NOMO-1 treated with dmso at 0.1 percent for 144 hours (cell line): ENCODE results near the gene TRIP12.
"Not testable (repeated sequence)": the region's sequence is repeated elsewhere in the genome, so short reads cannot be mapped to it uniquely, and the experiment has no call there.

Source experiments
- DNase-seq: peaks from one replicate; lab custom pipeline; 2025; ENCODE audit not compliant: unreplicated experiment; lab: John Stamatoyannopoulos, UW

The TRIP12 gene

DNA sequence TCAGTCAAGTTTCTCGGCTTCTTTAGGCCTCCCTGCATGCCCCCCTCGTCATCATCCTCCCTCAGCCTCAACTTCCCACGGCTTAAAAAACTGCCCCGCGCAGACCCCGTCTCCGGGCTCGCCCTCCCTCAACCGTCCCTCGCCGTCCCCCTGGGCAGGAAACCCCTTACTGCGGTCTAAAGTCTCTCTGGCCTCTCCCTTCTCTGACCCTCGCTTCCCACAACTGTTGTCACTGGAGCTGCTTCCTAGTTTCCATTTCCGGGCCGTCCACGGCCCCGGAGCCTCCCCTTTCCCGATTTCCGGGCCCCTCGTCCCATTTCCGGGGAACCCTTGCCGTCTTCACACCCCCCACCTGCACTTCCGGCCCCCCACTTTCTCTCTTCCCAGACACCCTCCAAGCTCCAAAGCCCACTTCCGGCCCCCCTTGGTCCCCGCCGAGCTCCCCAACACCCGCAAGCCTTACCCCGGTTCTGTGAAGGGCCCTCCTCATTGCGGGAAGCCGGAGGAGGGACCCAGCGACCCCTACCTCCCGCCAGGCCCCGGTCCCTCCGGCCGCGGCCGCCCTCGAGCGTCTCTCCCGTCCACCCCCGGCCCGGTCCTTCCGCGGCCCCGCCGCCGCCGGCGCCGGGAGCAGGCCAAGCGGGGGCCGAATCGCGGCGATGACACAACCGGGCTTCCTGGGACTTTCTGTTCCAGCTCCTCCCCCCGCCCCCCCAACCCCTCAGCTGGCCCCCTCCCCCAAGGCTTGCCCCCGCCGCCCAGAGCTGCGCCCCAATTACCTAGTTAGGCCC, 513 bp downstream of the TRIP12 start:
- DNase-seq, result no peak

DNA sequence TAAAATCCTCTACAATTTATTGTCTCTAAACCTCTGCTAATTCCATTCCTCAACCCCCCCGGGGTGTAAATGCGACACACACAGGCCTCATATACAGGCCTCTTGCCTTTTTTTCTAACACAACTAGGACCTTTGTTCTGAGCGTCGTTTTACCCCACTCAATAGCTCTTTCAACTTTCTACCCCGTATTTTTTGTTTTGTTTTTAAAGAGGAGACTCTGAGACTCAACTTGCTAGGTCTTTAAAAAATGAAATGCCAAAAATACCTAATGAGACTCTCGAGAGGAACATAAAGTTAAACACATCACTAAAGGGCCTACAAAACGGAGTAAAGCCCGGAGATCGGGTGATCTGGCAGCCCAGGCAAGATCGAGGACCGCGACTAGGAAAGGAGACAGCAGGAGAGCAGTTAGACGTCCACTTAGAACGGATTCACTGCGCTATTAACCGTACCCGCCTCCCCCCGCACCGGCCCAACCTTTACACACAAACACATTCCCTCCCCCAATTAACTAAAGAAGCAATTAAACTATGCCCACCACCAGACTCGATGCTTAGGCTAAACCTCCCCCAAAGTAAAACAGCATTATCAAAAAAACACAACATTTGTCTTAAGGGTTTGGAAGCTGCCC, 1.7 kb downstream of the TRIP12 start:
- DNase-seq, result no peak

DNA sequence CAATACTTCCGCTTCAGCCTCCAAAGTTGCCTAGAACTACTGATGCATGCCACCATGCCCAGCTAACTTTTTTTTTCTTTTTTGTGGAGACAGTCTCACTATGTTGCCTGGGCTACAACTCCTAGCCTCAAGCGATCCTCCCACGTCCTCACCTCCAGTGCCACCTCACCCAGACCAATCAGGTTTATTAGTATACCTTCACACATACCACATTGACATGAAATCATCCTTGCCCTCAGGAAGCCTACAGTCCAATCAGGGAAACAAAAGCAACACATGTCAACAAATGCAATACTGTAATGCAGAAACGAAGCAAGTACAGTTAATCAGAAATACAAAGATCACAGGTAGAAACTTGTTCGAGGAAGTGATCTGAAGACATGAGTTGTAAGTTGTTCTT, 4.0 kb downstream of the TRIP12 start:
- DNase-seq, result no peak

DNA sequence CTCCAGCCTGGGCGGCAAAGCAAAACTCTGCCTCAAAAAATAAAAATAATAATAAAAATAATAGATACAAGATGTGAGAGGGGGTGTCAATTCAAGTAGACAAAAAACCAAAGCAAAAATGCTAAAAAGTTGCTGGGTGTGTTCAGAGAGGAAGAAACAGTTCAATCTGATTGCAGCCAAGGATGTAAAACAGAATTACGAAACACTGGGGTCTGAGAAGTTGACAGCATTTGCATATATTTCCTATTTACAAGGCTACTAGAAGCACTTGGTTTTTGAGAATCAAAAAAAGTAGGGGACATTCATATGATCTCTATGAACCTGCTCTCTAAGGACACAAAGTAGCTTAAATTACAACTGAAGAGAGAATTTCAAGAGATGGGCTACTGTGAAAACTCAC, 7.6 kb downstream of the TRIP12 start:
- DNase-seq, result peak; percentile 11

DNA sequence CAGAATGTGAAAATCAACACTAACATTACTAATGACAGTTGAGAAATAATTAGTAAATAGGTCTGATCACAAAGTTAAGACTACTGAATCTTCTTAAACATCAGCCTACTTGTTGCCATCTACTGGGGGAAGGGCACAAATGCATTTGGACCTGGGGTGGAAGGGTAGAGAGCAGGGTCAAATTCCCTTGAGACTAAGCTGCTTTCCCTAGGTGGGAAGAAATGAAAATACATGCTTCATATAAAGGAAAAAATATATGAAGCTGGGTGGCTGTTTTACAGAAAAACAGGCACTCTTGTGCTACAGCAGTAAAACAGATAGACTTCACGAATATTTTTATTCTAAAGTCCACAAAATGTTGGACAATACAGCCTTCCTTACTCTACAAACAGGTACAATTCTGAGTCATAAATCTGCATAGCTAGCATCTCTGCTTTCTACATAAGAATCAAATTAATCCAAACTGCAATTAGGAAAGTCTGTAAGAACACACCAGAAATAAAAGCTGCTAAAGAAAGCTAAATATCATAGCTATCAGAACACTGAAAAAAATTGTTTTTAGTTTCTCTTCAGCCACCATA, 10.9 kb downstream of the TRIP12 start:
- DNase-seq, result no peak

DNA sequence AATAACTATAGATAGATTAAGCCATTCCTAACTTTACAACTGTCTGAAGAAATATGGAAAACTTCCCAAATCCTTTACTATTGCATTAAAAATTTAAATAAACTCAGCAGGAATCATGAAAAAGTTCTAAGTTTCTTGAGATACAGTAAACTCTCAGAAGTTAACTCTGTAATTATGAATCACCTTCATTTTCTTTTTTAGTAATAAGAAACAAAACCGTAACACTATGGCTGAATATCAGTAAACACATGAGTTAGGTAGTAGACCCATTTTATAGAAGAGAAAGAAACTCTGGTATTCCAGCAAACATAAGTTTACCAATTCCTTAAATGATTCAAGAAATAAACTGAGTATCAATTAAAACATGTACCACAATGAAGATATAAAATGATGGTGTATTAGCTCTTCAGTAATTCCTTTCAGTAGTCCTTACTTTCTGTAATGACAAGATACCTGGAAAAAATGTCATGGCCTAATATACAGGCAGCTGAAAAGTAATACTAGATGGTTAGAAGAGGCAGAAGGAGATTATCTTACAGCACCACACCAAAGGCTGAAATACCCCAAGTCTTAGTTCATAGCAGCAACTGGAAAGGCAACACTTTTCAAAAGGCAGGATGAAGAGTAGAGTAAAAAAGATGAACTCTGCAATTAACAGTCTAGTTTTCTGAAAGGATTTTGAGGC, 11.5 kb downstream of the TRIP12 start:
- DNase-seq, result no peak

DNA sequence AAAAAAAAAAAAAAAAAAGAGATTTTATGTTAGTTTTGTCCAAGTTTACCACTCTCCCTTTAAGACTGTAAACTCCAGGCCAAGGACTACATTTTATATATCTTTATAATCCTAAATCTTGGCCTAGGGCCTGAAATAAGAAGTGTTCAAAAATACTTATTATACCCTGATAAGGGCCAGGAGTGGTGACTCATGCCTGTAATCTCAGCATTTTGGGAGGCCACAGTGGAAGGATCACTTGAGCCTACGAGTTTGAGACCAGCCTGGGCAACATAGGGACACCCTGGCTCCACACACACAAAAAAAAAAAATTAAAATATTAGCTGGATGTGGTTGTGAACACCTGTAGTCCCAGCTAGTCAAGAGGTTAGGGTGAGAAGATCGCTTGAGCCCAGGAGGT, 12.7 kb downstream of the TRIP12 start:
- DNase-seq, result no peak

DNA sequence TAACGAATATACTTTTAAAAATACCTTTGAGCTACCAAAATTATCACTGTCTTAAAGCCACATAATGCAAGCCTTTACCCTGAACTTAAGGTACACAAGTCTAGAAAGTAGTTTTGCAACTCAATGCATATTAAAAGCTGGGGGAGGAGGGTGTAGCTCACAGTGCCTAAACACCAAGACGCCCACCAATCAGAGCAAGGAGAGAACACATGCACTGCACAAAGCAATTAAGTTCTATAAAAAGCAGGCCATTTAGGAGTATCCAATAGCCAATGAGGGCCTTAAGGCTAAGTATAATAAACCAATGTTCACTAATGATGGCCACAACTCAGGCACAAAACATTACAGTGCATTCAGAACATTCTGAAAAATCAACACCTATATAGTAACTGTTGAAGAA, 16.2 kb downstream of the TRIP12 start:
- no peak for DNase-seq

DNA sequence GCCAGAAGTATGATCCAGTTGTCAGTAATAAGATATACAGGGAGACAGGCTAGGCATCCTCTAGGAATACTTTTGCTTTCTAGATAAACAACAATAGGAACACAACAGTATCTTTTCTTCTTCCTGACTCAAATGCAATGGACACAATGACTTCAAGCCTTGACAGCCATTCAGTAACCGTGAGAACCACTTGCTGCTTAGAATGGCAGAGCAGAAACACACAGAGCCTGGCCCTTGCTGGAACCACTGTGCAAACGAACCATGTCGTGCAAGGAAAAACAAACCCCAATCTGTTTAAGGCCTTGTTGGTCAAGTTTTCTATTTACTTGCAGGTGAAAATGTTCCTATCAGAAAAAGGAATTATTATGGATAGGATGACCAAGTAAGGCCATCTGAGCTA, 18.8 kb downstream of the TRIP12 start:
- DNase-seq, result no peak

DNA sequence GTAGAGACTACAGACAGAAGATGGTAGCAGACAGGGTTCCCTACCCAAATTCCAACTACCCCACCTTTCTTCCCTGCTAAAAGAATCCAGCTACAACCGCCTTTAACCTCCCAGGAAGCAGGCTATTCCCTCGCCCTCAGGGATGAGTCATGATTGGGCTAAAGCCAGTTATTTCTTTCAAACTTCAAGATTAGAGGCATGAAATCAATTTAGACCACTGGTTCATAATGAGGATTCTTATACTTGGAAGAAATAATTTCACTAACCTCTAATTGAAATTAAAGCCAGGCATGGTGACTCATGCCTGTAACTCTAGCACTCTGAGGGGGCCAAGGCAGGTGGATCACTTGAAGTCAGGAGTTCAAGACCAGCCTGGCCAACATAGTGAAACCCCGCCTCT, 20.0 kb downstream of the TRIP12 start:
- no peak for DNase-seq

DNA sequence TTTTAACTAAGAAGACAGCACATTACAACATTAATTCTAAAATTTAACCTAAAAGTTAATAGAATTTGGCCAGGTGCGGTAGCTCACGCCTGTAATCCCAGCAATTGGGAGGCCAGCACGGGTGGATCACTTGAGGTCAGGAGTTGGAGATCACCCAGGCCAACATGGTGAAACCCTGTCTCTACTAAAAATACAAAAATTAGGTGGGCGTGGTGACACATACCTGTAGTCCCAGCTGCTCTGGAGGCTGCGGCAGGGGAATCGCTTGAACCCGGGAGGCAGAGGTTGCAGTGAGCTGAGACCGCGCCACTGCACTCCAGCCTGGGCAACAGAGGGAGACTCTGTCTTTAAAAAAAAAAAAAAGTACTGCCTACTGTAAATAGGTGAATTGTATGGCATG, 21.3 kb downstream of the TRIP12 start:
- not testable (repeated sequence) for DNase-seq

DNA sequence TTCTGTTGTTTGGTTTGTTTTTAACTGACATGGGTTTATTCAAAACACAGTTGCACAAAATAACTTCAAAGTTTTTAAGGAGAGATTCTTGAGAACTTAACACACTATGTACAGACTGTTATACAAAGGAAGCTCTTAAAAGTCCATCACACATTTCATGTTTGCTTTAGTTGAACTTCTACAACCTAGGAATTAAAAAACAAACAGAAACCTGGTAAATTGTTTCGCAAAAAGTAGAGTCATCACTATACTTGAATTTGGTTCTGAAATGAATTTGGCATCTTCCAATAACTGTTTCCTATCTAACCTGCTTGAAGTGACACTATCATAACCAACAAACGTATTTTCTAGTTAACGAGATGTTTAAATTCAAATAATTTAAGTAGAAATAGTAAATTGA, 21.8 kb downstream of the TRIP12 start:
- no peak for DNase-seq

DNA sequence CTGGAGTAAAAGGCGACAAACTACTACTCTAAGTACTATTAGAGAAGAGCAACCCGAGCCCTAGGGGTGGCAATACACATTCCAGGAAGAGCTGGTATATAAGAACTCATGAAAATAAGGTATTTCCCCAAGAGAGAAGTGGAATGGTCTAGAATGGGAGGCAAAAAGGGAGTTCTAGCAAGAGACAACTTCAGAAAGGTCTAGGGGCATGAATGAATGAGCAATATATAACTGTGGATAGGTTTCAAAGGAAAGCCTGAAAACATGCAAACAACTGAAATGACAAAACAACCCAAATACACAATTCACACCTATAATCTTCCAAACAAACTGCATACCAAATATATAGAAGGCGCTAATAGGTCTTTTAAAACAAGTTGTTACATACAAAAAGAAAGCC, 22.2 kb downstream of the TRIP12 start:
- no peak for DNase-seq

DNA sequence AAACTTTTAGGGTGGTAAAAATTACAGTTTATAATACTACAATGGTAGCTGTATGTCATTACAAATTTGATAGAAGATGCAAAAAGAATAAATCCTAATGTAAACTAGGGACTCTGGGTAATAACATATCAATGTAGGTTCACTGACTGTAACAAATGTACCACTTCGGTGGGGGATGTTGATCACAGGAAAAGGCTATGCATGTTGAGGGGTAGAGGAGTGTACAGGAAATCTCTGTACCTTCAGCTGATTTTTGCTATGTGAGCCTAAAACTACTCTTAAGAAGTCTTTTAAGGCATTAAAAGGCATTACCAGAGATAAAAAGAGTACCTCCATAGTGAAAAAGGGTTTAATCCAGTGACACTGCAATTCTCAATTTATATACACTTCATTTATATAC, 25.0 kb downstream of the TRIP12 start:
- no peak for DNase-seq

DNA sequence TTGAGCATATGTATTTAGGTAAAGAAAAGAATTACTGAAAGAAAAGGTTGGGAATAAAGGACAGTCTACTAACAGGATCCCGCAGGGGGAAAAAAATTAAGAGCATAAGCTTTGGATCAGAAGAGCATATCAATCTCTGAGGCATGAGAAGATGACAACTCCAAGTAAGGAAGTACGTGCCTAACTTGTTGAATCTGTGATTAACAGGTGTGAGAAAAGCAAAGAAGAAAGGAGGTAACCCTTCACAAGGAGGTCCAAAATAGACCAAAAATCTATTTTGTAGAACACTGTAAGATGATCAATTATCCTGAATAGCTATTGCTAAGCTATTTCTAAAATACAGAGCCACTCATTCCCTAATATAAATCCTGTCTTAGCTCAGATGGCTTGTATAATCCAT, 32.8 kb downstream of the TRIP12 start:
- DNase-seq, result no peak

DNA sequence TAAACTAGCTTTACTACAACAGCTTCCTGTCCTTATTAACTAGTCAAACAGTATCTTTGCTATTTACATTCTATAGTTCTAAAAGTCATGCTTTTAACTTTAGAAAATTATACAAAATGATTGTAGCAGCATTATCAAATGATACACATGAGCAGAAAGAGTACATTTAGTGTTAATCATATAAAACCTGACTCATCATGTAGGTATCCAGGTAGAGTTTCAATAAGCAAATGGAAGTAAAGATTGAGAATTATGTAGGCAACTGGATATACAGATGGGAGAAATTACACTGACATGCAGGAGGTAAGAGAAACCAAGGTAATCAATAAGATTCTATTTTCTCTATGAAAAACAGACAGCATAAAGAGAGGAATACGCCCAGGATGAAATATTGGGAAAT, 33.8 kb downstream of the TRIP12 start:
- DNase-seq, result no peak

DNA sequence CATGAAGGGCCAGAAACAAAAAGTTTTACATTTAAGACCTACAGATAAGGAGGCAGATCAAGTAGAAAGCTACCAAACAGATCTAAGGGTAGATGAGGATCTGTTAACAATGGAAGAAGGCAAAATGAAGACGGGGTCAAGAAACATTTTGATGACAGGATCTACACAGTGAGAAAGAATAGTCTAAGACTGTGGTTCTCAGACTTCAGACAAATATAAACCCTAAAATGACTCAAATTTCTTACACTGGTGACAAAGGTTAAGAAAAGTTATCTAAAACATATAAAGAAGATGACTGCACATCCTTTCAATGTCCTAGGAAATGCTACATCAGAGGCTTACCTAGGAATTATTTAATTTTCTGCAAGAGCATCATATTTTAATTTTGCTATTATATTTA, 34.4 kb downstream of the TRIP12 start:
- DNase-seq, result no peak

DNA sequence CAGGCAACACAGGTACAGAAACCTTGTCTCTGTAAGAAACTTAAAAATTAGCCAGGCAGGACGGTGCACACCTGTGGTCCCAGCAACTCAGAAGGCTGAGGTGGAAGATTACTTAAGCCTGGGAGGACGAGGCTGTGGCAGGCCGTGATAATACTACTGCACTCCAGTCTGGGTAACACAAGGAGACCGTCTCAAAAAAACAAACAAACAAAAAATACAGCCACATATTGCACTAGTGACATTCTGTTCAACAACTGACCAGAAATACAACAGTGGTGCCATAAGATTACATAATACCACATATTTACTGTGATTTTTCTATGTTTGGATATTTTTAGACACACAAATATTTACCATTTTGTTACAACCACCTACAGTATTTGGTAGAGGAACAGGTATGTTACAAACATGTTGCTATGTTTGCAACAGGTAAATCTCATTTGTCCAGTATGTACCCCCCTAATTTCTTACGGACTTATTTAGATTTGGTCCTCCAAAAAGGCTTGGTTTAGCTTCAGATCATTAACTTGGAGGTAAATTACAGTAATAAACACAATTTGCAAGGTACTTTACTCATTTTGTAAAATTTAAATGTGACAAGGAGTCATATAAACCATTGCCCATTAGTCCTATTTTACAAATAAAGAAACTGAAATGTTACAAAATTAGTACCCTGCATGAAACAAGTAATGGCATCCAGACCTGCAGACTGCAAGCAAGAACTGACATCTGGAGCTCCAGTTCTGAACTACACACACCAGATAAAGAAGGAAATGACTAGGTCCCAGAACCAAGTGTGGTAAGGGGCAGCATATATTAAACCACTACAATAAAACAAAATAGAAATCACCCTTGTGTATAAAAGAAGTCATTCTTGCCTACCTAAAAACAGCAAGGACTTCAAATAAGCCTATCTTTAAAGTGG, 36.8 kb downstream of the TRIP12 start:
- DNase-seq, result no peak

DNA sequence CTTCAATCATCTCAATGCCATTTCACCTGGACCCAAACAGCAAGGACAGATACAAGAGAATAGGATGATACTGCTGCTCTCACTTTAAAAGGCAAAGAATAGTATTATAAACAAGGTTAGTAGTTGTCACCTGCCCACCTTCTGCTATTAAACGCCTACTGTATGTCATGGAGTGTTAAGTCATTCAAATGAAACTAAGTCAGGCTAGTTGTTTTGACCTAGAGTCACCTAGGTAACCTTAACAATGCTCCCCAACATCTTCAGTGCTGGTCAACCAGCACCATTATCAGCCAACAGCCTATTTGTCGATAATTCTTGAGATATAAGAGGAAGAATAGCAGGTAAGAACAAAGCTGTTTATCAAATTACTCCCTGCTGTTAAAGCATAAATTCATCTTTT, 39.2 kb downstream of the TRIP12 start:
- no peak for DNase-seq

DNA sequence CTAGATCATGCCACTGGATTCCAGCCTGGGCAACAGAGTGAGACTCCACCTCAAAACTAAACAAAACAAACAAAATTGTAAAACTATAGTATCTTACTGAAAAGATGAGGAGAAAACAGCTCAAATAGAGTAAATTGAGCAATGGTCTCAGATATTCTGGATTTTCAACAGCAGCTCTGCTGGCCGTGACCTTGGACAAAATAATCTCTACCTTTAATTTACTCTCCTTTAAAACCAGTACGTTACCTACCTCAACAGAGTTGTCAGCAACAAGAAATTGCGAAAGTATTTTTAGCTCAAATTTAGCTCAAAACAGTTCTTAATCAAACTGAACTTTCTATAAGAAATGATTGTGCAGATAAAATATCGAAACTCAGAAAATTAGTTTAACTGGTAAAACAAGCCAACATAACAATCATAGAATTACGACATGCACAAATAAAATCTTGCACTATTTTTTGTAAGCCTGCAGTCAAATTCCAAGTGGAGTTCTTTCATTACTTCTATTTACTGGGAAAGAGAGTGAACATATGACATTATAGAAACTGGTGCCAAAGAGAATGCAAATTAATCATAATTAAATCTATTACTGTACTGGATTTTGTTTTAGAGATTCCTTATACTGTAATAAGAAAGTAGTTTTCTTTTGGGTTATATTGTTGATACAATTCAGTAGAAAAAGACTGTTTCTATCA, 40.8 kb downstream of the TRIP12 start:
- no peak for DNase-seq
